NCI-H82 (cell line): ENCODE data around the gene LGR6.
A peak's percentile ranks its signal among the peaks of the same experiment; 100 is the strongest.

Experiments used
- DNase-seq: peaks from one replicate; lab custom pipeline; 2025; lab: John Stamatoyannopoulos, UW

The LGR6 gene

GRCh38 chr1:202264726-202265125 is 71.1 kb downstream of the LGR6 start:
- DNase-seq: no peak

DNA sequence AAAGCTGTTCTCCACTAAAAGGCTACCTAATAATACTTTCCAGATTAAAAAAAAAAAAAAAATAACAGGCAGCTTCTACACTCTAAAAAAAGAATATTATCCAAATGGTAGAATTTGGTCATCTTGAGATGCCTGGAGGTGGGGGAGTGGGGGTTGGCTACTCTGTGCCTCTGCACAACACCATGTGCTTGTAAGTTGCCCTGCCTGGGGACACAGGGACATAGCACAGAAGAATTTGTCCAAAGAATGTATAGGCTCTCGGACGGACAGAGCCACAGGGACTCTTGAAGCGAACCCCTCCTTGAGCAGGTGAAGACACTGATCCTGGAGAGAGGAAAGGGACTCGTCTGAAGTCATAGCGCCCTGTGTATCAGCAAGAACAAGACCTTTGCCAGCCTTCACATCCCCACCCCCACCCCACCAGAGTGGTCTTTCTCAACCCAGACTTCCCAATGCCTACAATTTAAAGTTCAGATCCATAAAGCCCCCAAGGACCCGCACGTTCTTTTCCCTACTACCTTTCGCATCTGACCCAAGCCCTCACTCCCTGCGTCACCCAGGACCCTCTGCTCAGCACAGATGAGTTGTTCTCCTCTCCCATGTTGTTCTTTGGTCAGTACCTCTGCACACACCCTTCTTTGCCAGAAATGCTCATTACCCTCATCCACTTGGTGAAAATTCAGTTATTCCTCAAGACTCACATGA is 72.6 kb downstream of the LGR6 start:
- no peak for DNase-seq

GRCh38 chr1:202268032-202268431 is 74.4 kb downstream of the LGR6 start:
- no peak for DNase-seq

GRCh38 chr1:202268817-202269216 is 75.2 kb downstream of the LGR6 start:
- DNase-seq: no peak

DNA sequence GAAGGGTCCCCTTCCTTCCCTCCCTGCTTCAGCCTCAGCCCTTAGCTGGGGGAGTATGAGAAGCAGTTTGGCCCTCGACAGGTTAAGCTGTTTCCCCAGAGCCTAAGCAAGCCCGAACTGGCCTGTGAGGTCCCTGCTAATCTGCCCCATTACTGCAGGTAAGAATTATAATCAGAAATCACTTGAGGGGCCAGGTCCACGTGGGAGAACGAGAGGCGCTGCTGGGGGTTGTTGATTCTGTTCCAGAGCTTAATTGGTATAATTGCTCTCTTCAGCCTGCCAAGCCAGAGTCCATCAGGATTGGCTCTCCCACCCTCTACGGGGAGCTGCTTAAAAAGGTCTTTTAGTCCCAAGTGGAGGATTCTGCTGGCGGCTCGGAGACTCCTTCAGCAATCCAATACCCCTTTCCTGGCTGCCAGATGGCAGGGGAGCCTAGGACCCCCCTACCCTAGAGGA is 77.3 kb downstream of the LGR6 start:
- DNase-seq: peak; percentile 87

GRCh38 chr1:202272103-202272845 is 78.7 kb downstream of the LGR6 start:
- no peak for DNase-seq

DNA sequence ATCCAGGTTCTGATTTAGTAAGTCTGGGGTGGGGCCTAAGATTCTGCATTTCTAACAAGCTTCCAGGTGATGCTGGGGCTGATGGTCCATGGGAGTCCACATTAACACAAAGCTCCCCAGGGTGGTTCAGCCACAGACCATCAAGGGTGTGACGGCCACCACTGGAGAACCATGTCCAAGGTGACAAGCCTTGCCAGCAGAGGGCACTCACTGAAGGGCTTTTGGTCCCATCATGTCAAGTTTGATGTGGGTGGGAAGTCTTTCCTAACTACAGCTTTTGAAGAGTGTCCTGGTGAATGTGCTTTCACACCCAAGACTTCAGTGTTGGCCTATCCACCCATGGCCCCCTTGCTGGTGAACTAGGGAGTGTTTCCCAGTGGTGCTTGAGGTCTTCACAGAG is 81.0 kb downstream of the LGR6 start:
- DNase-seq: peak; percentile 39

- peak; percentile 65 for DNase-seq
These were observed 81.6 kb downstream of the LGR6 start for GRCh38 chr1:202275061-202275770.

DNA sequence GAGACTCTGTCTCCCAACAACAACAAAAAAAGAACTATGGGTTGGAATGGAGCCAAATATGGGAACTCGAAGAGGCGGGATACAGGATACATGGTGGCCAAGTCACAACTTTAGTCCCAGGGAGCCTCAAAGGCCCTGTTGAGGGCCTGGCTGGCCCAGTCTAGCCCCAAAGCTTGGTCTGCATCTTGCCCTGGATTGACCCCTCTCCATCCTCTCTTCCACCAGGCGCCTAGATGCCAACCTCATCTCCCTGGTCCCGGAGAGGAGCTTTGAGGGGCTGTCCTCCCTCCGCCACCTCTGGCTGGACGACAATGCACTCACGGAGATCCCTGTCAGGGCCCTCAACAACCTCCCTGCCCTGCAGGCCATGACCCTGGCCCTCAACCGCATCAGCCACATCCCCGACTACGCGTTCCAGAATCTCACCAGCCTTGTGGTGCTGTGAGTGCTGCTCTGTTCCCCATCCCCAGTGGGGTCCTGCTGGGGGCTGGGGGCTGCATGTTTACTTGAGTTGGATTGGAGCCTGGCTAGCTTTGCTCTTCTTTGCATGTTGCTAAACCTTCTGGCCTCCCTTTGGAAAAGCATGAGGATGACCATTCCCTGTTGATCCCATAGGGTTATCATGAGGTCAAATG is 82.6 kb downstream of the LGR6 start:
- DNase-seq: no peak

- DNase-seq: no peak
These were observed 83.3 kb downstream of the LGR6 start for GRCh38 chr1:202276920-202277319.

GRCh38 chr1:202278751-202279150 is 85.2 kb downstream of the LGR6 start:
- no peak for DNase-seq

DNA sequence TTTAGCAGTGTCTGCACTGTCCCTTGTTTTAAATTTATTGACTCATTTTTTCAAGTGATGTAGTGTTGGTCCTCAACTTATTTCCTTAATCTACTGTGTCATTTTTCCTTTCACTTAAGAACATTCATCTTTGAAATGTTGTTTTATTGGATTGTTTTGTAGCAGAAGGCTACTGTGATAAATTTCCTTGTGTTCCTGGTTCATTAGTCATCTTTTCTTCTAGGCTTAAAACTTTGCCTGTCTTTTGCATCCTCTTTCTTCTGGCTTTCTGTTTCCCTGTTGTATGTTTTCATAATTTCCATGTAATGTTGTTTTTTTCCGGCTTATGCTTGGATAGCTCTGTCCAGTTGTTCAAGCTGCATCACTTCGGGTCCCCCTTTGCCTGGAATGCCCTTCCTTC is 86.2 kb downstream of the LGR6 start:
- no peak for DNase-seq

DNA sequence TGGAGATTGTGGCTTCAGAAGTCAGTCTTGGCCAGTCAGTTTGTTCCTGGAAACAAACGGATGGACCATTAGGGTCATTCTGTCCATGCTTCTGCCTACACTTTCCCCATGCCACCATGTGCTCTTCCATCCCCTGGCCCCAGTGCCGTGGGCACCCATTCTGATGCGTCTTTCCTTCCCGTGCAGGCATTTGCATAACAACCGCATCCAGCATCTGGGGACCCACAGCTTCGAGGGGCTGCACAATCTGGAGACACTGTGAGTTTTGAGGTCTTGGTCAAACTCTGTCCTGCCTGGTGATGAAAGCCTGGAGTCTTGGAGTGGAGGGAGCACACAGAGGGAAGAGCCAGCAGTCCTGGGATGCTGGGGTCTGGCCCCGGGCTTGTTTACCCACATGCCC is 87.0 kb downstream of the LGR6 start:
- DNase-seq: no peak

- no peak for DNase-seq
These were observed 87.9 kb downstream of the LGR6 start for GRCh38 chr1:202281316-202282024.

GRCh38 chr1:202282025-202282371 is 88.4 kb downstream of the LGR6 start:
- DNase-seq: no peak

DNA sequence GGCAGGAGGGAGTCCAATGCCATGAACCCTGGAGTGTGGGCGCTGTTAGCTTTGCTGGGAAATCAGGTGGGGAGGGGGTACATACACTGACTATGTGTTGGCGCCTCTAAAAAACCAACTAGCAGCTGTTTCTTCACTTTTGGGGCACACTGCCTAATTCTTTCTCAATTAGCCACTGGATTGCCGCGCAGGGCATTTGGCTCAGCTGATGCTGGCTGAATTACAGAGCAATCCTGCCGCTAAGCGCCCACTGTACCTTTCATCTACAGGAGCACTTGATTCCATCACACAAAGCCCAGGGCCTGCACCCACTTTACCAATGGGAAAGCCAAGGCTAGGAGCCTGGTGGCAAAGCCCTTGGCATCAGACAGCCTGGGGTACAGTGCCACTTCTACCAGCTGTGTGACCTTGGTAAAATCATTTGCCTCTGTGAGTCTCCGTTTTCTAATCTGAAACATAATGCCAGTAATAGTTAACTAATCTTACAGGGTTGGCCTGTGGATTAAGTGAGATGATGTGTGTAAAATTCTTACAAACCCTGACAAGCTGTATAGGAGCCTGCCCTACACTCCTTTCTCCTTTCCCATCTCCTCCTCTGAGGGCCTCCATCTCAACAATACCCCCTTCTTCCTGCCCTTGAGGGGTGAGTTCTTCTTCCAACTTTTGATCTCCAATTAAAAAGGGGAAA is 89.1 kb downstream of the LGR6 start:
- DNase-seq: no peak

DNA sequence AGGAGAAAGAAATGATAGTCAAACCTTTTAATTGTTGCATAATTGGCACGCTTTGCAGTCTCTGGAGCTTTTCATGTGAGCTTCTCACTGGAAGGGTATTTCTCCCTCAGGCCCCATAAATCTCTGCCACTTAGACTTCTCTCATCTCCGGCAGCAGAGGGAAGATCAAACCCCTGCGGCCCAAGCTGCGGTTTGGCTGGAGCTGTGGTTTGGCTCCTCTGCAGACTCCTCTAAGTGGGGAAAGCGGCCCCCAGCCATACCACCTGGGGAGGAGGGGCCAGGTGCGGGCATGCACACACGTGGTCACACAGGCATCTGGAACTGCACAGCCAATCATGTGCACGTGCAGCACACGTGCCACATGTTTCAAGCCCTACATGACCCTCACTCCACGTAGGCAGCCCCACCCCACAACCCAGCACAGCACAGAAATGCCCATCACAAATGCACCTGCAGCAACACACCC is 89.8 kb downstream of the LGR6 start:
- peak; percentile 23 for DNase-seq

- DNase-seq: no peak
These were observed 90.4 kb downstream of the LGR6 start for GRCh38 chr1:202283991-202284390.

DNA sequence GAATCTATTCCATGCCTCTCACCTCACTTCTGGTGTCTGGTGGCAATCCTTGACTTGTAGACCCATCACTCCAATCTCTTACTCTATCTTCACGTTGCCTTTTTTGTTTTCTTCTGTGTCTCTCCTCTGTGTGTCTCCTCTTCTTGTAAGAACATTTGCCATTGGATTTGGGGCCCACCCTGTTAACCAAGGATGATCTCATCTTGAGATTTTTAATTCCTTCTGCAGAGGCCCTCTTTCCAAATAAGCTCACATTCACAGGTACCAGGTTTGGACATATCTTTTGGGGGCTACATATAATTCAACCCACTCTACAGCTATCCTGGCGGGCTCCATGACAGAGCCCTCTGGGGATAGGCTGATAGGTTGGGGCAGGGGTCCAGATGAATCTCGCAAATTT is 92.3 kb downstream of the LGR6 start:
- DNase-seq: no peak

DNA sequence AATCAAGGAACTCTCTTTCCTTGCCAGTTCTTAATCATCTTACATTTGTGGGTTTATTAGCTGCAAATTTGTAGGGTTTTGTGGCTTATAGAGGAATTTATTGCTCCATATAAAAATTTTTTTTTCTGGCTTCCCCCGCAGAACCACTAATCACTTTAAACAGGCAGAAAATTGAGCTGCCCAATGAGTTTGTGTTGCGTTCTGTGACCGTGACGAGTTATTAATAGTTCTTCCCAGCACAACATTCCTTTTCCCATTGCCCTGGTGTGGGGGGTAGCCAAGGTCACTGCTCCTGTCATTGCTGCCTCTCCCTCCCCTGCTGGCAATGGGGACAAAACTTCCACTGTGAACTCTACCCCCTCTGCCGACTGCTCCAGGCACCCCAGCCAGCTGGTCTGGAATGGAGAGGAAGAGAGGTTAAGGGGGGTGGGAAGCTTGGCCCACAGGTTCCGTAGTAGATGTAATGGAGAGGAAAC is 93.1 kb downstream of the LGR6 start:
- DNase-seq: no peak

DNA sequence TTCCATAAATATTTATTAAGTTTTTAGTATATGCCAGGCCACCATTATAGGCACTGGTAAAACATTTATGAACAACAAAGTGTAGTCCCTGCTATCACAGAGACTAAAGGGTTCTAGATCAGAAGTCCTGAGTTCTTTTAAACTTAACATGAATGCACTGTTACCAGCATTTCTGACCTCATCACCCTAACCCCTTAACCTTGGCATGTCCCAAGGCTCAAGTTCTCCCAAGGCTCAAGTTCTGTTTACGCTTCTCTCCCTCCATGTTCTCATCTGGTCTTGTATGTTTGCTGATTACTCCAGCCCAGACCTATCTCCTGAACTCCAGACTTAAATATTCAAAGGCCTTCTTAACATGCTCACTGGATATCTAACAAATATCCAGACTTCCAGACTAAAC is 93.6 kb downstream of the LGR6 start:
- no peak for DNase-seq
